Measurements from ENCODE around the gene DSCAML1.

The DSCAML1 gene

GRCh38 chr11:117796872-117797529 is at the start of gene DSCAML1:
TSS of gene DSCAML1 (minus strand) at chr11:117797216. CDS start at chr11:117797079, 137 bp downstream.
- peak; percentile 44 to 48 for DNase-seq

- DNase-seq: peak; percentile 48 to 63
These were observed 46.9 kb upstream of the DSCAML1 start for GRCh38 chr11:117843666-117844484.

GRCh38 chr11:117842131-117842941 is 45.3 kb upstream of the DSCAML1 start:
- DNase-seq: no peak

GRCh38 chr11:117841551-117842031 is 44.6 kb upstream of the DSCAML1 start:
- DNase-seq: no peak

- no peak for DNase-seq
These were observed 44.0 kb upstream of the DSCAML1 start for GRCh38 chr11:117840881-117841550.

- no peak for DNase-seq
These were observed 43.2 kb upstream of the DSCAML1 start for GRCh38 chr11:117839936-117840813.

GRCh38 chr11:117839380-117839881 is 42.4 kb upstream of the DSCAML1 start:
- no peak for DNase-seq

GRCh38 chr11:117838901-117839300 is 41.9 kb upstream of the DSCAML1 start:
- DNase-seq: no peak

- DNase-seq: no peak
These were observed 40.8 kb upstream of the DSCAML1 start for GRCh38 chr11:117837791-117838190.

GRCh38 chr11:117837070-117837776 is 40.2 kb upstream of the DSCAML1 start:
- DNase-seq: no peak

- no peak for DNase-seq
These were observed 39.3 kb upstream of the DSCAML1 start for GRCh38 chr11:117836077-117836960.

GRCh38 chr11:117835576-117835975 is 38.6 kb upstream of the DSCAML1 start:
- DNase-seq: no peak

- no peak for DNase-seq
These were observed 37.9 kb upstream of the DSCAML1 start for GRCh38 chr11:117834838-117835443.

- no peak for DNase-seq
These were observed 37.2 kb upstream of the DSCAML1 start for GRCh38 chr11:117834068-117834810.

GRCh38 chr11:117833401-117833891 is 36.4 kb upstream of the DSCAML1 start:
- DNase-seq: no peak

- no peak for DNase-seq
These were observed 35.5 kb upstream of the DSCAML1 start for GRCh38 chr11:117832511-117832910.

- DNase-seq: no peak
These were observed 34.8 kb upstream of the DSCAML1 start for GRCh38 chr11:117831661-117832415.
